Trophoblast cell (in vitro differentiated cells and primary cell): ENCODE data around the gene SRSF10.
A peak's percentile ranks its signal among the peaks of the same experiment; 100 is the strongest.

Source experiments
- DNase-seq, 2 donors: peaks; one replicate each; pipeline ENCODE4 v3.0.0-alpha.2; 2016
- H2AFZ ChIP-seq: 2 replicates; pipeline ENCODE4 v1.6.1; 2013; ENCODE audit warnings: low read length, moderate library complexity, mild to moderate bottlenecking; ENCODE audit not compliant: insufficient read depth, poor library complexity
- H2AK5ac ChIP-seq: 2 replicates; pipeline ENCODE4 v1.6.1; 2013; ENCODE audit warnings: mild to moderate bottlenecking, low read length
- H2BK120ac ChIP-seq: 2 replicates; pipeline ENCODE4 v1.6.1; 2013; ENCODE audit warnings: low read length, mild to moderate bottlenecking, moderate library complexity; ENCODE audit not compliant: insufficient read depth, poor library complexity
- H2BK12ac ChIP-seq: 2 replicates; pipeline ENCODE4 v1.6.1; 2013; ENCODE audit warnings: mild to moderate bottlenecking, low read length, moderate library complexity
- H2BK5ac ChIP-seq: 2 replicates; pipeline ENCODE4 v1.6.1; 2013; ENCODE audit warnings: low read length, low read depth, moderate library complexity, mild to moderate bottlenecking; ENCODE audit not compliant: poor library complexity
- H3K14ac ChIP-seq: 2 replicates; pipeline ENCODE4 v1.6.1; 2013; ENCODE audit warnings: mild to moderate bottlenecking, low read length
- H3K18ac ChIP-seq: 2 replicates; pipeline ENCODE4 v1.6.1; 2013; ENCODE audit warnings: mild to moderate bottlenecking, low read length
- H3K23ac ChIP-seq: 2 replicates; pipeline ENCODE4 v1.6.1; 2013; ENCODE audit warnings: low read length
- H3K27ac ChIP-seq: 2 replicates; pipeline ENCODE4 v1.5.1; 2013; ENCODE audit warnings: low read depth, mild to moderate bottlenecking, inconsistent platforms, low read length, moderate library complexity
- H3K27me3 ChIP-seq: 2 replicates; pipeline ENCODE4 v1.6.1; 2013; ENCODE audit warnings: inconsistent platforms, mild to moderate bottlenecking, low read length, moderate library complexity; ENCODE audit not compliant: insufficient read depth
- H3K36me3 ChIP-seq, 2 experiments: 1 replicate in 1 of 2; 2 replicates in 1 of 2; pipeline ENCODE4 v1.6.1; 2013; ENCODE audit warnings: low read length in 2 of 2, mild to moderate bottlenecking in 2 of 2, moderate library complexity in 1 of 2; ENCODE audit not compliant: insufficient read depth in 2 of 2, control insufficient read depth in 1 of 2
- H3K4ac ChIP-seq: 2 replicates; pipeline ENCODE4 v1.6.1; 2013; ENCODE audit warnings: low read depth, mild to moderate bottlenecking, low read length, moderate library complexity
- H3K4me1 ChIP-seq, 2 experiments: 1 replicate in 1 of 2; 2 replicates in 1 of 2; pipeline ENCODE4 v1.6.1; 2013; ENCODE audit warnings: low read length in 2 of 2, mild to moderate bottlenecking in 2 of 2, moderate library complexity in 1 of 2; ENCODE audit not compliant: insufficient read depth in 2 of 2, control insufficient read depth in 1 of 2
- H3K4me2 ChIP-seq: 2 replicates; pipeline ENCODE4 v1.6.1; 2013; ENCODE audit warnings: inconsistent platforms, mild to moderate bottlenecking, low read length, moderate library complexity
- H3K4me3 ChIP-seq: 2 replicates; pipeline ENCODE4 v1.5.1; 2013; ENCODE audit warnings: mild to moderate bottlenecking, low read depth, low read length, inconsistent platforms
- H3K79me1 ChIP-seq: one replicate; pipeline ENCODE4 v1.6.1; 2013; ENCODE audit warnings: low read length
- H3K79me2 ChIP-seq: 2 replicates; pipeline ENCODE4 v1.6.1; 2013; ENCODE audit warnings: low read length, mild to moderate bottlenecking; ENCODE audit not compliant: control insufficient read depth, insufficient read depth, poor library complexity
- H3K9ac ChIP-seq: 2 replicates; pipeline ENCODE4 v1.6.1; 2013; ENCODE audit warnings: mild to moderate bottlenecking, low read length
- H3K9me3 ChIP-seq: 2 replicates; pipeline ENCODE4 v1.6.1; 2013; ENCODE audit warnings: low read depth, mild to moderate bottlenecking, control low read depth, inconsistent platforms, low read length; ENCODE audit not compliant: insufficient read depth
- H4K12ac ChIP-seq: 2 replicates; pipeline ENCODE4 v1.6.1; 2013; ENCODE audit warnings: low read depth, mild to moderate bottlenecking, low read length, moderate library complexity
- H4K8ac ChIP-seq: 2 replicates; pipeline ENCODE4 v1.6.1; 2013; ENCODE audit warnings: low read depth, mild to moderate bottlenecking, low read length, moderate library complexity
- H4K91ac ChIP-seq: one replicate; pipeline ENCODE4 v1.6.1; 2013; ENCODE audit warnings: low read depth, mild to moderate bottlenecking, low read length, moderate library complexity
- WGBS: extraction: QIAGEN DNeasy Blood & Tissue Kit; methylation state at CpG from one replicate; pipeline ENCODE4 v1.1.7; 2013; ENCODE audit warnings: missing lambda C conversion rate; ENCODE audit not compliant: insufficient read length, insufficient coverage; ENCODE audit errors: extremely low coverage; 5-methylcytosine and 5-hydroxymethylcytosine counted together

The SRSF10 gene

DNA sequence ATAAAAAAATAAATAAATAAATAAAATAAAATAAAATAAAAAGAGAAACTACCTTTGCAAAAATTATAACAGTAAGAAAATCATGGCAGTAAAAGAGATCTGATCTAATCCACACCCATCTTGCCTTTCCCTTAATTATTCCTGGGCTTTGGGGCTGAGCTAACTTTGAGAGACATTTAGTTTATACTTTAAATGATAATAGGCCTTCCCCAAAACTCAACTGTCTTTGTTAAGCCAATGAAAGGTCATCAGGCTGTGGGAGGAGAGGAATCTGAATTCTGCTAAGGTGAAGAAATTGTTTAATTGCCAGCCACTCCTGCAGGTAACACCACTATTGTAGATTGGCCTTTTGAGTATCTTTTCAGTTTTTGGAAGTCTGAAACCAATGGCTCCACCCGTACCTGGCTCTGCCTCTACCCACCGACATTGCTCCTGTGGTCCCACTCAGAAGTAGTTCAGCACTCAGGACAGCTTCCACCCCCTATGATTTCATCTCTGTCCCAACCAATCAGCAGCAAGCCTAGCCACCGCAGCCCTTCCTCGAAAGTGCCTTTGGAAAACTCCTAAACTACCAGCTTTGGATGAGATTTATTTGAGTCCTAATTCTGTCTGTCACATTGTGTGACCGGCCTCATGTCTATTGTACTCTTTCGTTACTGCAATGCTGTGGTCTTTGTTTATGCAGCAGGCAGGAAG, 43.5 kb downstream of the SRSF10 start:
- H3K79me2 ChIP-seq, result no peaks in the 10 kb centered on the region
- H3K4me1 ChIP-seq, result no peaks in the 10 kb centered on the region
- no peak overlapping the region for H2BK120ac ChIP-seq
- H2BK5ac ChIP-seq, result no peak overlapping the region
- H3K79me1 ChIP-seq, result no peaks in the 10 kb centered on the region
- H3K9me3 ChIP-seq, result no peaks in the 10 kb centered on the region
- H2AK5ac ChIP-seq, result no peak overlapping the region
- no CpG with 5 or more reads among the region's 6 CpGs for WGBS
- H4K8ac ChIP-seq, result no peak overlapping the region
- H3K36me3 ChIP-seq, result no peaks in the 10 kb centered on the region
- no peak overlapping the region for H3K4me2 ChIP-seq
- H2AFZ ChIP-seq, result no peak overlapping the region
- no peak overlapping the region for H3K18ac ChIP-seq
- DNase-seq, result no peak
- no peak overlapping the region for H4K91ac ChIP-seq
- H2BK12ac ChIP-seq, result no peak overlapping the region
- H3K4ac ChIP-seq, result no peak overlapping the region
- no peak overlapping the region for H3K14ac ChIP-seq
- H3K27me3 ChIP-seq, result no peaks in the 10 kb centered on the region
- H3K4me3 ChIP-seq, result no peak overlapping the region
- no peak overlapping the region for H3K27ac ChIP-seq
- no peak overlapping the region for H3K23ac ChIP-seq
- H3K9ac ChIP-seq, result no peak overlapping the region
- no peak overlapping the region for H4K12ac ChIP-seq

DNA sequence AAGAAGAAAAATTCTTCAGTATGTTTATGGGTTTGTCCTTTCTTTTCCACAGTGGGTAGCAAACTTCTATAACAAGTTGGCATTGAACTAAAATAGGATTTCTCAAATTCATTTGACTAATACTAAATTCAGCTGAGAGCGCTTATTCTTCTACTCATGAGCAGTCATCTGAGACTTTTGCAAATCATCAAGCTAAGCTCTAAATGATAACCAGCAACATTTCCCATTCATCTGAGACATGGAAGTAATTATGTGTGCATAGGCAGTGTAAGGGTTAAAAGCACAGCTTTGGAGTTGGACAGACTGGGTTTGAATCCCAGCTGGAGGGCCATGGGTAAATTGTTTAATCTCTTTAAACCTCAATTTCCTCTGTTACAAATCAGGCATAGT, 48.6 kb downstream of the SRSF10 start:
- no CpG with 5 or more reads among the region's 1 CpG for WGBS

DNA sequence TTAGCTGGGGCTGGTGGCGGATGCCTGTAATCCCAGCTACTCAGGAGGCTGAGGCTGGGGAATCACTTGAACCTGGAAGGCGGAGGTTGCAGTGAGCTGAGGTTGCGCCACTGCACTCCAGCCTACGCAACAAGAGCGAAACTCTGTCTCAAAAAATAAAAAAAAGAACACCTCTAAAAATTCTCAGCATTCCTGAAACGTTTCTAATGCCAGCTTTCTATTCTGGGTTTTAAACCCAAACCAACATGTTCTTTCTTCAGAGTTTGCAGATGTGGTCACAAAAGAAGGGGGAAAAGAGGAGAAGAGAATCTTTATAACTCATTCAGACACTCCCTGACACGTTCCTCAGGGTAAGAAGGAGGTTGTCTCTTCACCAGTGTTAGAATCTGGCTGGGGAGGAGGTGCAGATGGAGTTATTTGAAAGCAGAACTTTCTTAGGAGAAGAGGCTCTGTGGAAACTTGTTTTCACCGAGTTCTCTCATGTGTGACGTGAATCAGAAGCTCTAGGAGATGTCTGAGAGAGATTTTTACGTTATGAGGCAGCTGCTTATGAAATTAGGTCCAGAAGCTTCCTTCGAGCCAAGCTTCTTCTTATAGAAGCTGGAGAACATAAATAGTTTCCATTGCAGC, 49.2 kb downstream of the SRSF10 start:
- Histone ChIP-seq H3K4me2 (peak overlapping the region; percentile 46), H3K4me1 (no peaks in the 10 kb centered on the region), H3K79me2 (no peaks in the 10 kb centered on the region), H3K18ac (no peak overlapping the region), H3K27ac (no peak overlapping the region), H2BK120ac (no peak overlapping the region), H3K4ac (no peak overlapping the region), H3K23ac (no peak overlapping the region), H4K12ac (no peak overlapping the region), H2BK5ac (no peak overlapping the region), H3K4me3 (no peak overlapping the region), H2BK12ac (no peak overlapping the region), H2AFZ (no peak overlapping the region), H3K9me3 (no peaks in the 10 kb centered on the region), H3K79me1 (no peaks in the 10 kb centered on the region), H3K14ac (no peak overlapping the region), H4K91ac (no peak overlapping the region), H3K27me3 (no peaks in the 10 kb centered on the region), H2AK5ac (no peak overlapping the region), H3K9ac (no peak overlapping the region), H4K8ac (no peak overlapping the region), H3K36me3 (no peaks in the 10 kb centered on the region)
- peak; percentile 30 to 78 for DNase-seq
- WGBS, result no CpG with 5 or more reads among the region's 11 CpGs

More for the DNA sequence above, 48.6 kb downstream of the SRSF10 start:
- H3K14ac ChIP-seq, result no peak overlapping the region
- H3K27ac ChIP-seq, result no peak overlapping the region
- no peak overlapping the region for H2AFZ ChIP-seq
- H2BK12ac ChIP-seq, result no peak overlapping the region
- no peak overlapping the region for H3K4me3 ChIP-seq
- H3K27me3 ChIP-seq, result no peaks in the 10 kb centered on the region
- no peak overlapping the region for H2BK5ac ChIP-seq
- H3K4me1 ChIP-seq, result no peaks in the 10 kb centered on the region
- H3K9me3 ChIP-seq, result no peaks in the 10 kb centered on the region
- no peak overlapping the region for H3K4ac ChIP-seq
- no peak overlapping the region for H4K12ac ChIP-seq
- H4K91ac ChIP-seq, result no peak overlapping the region
- no peaks in the 10 kb centered on the region for H3K79me1 ChIP-seq
- H3K23ac ChIP-seq, result no peak overlapping the region
- H2BK120ac ChIP-seq, result no peak overlapping the region
- H3K79me2 ChIP-seq, result no peaks in the 10 kb centered on the region
- no peak overlapping the region for H3K9ac ChIP-seq
- H4K8ac ChIP-seq, result no peak overlapping the region
- no peak overlapping the region for H3K18ac ChIP-seq
- peak in 1 of 2 donors; percentile 32 for DNase-seq
- no peaks in the 10 kb centered on the region for H3K36me3 ChIP-seq
- peak overlapping the region; percentile 46 for H3K4me2 ChIP-seq
- H2AK5ac ChIP-seq, result no peak overlapping the region

- H3K27me3 ChIP-seq, result no peaks in the 10 kb centered on the region
- DNase-seq, result no peak
- no peak overlapping the region for H3K27ac ChIP-seq
- H2AK5ac ChIP-seq, result no peak overlapping the region
- no peak overlapping the region for H3K9ac ChIP-seq
- no peak overlapping the region for H2BK120ac ChIP-seq
- H3K18ac ChIP-seq, result no peak overlapping the region
- no CpG with 5 or more reads among the region's 5 CpGs for WGBS
- no peak overlapping the region for H3K14ac ChIP-seq
- H4K8ac ChIP-seq, result no peak overlapping the region
- H2AFZ ChIP-seq, result no peak overlapping the region
- no peaks in the 10 kb centered on the region for H3K36me3 ChIP-seq
- H4K91ac ChIP-seq, result no peak overlapping the region
- no peaks in the 10 kb centered on the region for H3K79me1 ChIP-seq
- no peaks in the 10 kb centered on the region for H3K4me1 ChIP-seq
- H2BK5ac ChIP-seq, result no peak overlapping the region
- H4K12ac ChIP-seq, result no peak overlapping the region
- no peaks in the 10 kb centered on the region for H3K9me3 ChIP-seq
- no peak overlapping the region for H3K4ac ChIP-seq
- no peak overlapping the region for H3K4me2 ChIP-seq
- H3K79me2 ChIP-seq, result no peaks in the 10 kb centered on the region
- no peak overlapping the region for H3K4me3 ChIP-seq
- no peak overlapping the region for H2BK12ac ChIP-seq
- no peak overlapping the region for H3K23ac ChIP-seq
Measured at GRCh38 chr1:23930270-23930669, 49.9 kb downstream of the SRSF10 start.
